Activated CD4-positive, alpha-beta T cell treated with anti-CD3 and anti-CD28 coated beads, Interleukin-2, amount 50 U/mL, for 16 hours (primary cell): Measurements from ENCODE around the gene KCNG2.

Experiments used
- DNase-seq: peaks from one replicate; pipeline ENCODE4 v3.0.0-alpha.2; 2020

KCNG2 gene

DNA sequence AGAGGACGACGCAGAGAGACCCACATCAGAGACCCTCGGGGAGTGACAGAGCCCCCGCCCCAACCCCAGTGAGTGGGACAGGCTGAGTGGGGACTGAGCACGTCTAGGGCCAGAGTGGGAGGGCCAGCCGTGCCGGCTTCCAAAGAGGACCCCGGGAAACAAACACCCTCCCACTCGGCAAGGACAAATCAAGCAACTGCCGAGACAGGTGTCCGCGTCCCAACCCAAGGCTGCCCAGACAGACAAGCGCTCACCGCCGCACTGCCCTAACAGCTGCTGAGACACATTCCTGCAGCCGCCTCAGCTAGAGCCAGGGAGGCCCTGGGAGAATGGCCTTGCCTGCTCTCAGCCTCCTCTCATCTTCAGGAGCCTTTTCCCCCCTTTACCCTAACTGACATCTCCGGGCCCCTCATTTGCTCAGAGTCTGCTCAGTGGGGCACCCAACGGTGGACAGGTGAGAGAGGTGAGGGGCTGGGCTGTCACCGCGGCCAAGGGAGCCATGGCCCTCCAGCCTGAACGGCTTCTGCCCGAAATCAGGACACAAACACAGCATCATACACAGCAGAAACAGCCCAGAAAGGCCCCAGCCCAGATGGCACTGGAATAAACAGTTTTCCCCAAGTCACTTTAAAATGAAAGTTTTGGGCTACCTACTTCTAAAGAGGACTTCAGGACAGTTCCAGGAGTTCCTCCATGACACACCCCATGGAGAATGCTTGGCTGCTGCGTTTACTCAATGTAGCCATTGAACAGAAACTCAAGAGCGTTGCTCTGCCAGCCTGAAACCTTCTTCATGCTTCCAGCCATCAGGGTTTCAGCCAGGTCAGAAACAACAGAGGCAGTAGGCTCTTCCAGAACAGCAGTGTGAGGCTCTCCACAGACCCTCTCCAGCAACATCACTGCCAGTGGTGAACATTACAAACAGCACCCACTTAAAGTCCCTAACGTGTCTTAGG is 130.1 kb downstream of the KCNG2 start:
- no peak for DNase-seq

DNA sequence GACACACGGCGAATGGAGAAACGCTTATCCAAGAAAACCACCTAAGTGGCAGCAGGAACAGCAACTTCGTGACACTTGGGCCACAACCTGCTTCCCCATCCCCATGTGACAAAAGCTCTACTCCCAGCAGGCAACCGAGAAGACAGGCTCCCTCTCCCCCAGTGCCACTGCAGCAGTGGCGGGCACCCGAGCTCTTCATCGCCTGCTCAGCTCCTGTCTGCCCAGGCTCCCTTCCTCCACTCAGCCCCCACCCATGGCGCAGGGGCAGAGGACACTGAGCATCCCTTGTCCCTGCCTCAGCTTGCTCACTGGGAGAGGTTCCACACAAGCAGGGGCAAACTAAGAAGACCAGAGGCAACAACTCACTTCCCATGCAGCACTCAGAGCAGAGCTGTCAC is 130.8 kb downstream of the KCNG2 start:
- no peak for DNase-seq

DNA sequence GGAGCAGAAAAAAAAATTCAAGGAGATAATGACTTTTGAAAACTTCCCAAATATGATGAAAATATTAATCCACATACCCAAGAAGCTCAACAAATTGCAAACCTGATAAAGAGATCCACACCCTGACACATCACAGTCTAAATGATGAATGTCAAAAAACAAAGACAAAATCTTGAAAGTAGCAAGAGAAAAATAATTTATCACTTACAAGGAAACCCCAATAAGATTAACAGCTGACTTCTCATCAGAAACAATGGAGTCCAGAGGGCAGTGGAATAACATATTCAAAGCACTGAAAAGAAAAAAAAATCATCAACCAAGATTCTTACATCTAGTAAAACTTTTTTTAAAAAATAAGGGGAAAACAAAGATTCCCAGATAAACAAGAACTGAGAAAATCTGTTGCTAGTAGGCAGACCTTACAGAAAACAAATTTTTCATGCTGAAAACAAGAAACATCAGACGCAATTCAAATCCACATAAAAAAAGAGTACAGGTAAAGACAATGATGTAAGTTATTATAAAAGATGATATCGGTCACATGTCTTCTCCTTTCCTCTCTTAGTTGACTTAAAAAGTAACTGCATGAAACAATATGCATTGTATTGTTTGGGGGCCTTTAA is 132.4 kb downstream of the KCNG2 start:
- no peak for DNase-seq

DNA sequence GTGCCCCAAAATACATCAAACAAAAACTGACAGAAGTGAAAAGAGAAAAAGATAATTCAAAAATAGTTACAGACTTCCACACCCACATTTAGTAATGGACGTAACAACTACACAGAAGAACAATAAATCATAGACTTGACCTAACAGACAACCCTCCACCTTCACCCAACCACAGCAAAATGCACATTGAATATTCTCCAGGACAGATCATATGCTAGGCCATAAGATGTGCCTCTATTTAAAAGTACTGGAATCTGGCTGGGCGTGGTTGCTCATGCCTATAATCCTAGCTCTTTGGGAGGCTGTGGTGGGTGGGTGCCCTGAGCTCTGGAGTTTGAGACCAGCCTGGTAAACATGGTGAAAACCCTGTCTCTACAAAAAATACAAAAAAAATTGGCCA is 133.7 kb downstream of the KCNG2 start:
- DNase-seq: no peak

DNA sequence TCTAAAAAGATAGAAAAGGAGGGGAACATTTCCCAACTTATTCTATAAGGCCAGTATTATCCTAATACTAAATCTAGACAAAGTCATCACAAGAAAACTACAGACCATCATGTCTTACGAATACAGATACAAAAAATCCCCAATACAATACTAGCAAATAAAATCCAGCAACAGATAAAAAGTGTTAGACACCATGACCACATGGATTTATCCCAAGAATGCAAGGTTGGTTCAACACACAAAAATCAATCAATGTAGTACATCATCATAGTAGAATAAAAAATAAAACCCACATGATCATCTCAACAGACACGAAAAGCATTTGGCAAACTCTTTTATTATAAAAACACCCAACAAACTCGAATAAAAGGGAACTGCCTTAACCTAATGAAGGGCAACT is 135.2 kb downstream of the KCNG2 start:
- no peak for DNase-seq

DNA sequence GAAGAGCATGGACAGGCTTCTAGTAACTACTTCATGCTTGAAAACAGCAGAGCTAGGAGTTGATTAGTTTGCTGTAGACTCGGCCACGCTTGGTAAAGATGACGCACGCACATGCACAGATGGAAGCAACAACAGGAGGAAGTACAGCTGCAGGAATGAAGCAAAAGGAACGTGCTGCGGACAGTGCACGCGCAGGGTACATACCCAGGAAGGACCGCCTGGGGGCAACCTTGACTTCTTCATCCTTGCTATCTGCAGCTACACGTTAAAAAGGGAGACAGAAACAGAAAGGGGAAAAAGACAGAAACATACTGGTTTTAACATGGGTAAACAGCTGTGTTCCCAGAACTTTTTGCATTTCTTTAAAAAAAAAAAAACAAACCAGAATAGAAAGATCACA is 136.0 kb downstream of the KCNG2 start:
- no peak for DNase-seq

DNA sequence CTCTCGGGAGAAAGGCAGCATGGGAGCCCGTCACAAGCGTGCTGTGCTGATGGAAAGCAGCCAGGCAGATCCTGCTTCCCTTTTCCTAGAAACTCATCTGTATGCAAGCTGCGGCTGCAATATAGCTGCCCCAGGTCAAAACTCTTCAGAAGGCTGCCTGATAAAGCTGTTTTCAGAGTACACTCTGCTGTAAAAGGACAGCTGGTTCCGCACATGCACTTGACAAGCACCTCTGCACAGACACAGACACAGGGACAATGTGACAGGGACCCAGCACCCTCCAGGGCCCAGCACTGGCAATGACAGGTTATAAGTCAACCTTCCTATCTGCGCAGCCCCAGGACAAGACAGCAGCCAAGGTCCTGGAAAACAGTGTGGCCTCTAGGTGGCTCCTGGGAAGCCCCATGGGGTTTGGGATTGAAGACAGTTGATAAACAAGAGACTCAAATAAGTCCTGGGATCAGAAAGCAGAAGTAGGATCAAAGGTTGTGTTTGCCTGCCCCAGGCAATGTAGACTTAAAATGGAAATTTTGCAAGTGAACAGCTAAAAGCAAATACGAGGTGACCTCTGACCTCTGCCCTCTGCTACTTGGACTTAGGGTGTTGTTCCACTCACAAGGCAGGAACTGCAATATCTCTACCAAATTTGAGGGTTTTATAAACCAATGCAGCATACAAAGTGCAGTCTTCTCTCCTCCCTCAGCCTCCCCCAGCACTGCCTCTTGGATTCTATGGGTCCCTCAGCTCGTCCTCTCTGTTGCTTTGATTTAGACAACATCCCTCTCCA is 136.8 kb downstream of the KCNG2 start:
- DNase-seq: no peak

DNA sequence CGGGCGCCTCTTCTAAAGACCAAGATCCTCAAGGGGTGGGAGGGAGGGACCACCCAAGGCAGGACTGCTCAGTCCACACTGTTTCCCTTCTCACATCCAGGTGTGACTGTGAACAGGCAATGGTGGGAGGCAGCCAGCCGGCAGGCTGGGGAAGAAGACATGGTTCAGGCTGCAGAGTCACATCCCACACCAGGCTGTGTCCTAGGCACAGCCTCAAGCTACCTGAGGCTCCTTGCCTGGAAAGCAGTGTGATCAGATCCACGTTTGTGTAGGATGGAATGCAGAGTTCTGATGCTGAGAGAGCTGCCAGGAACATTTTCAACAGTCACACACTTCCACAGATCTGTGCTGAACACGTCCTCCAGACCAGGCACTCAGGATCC is 137.4 kb downstream of the KCNG2 start:
- no peak for DNase-seq

DNA sequence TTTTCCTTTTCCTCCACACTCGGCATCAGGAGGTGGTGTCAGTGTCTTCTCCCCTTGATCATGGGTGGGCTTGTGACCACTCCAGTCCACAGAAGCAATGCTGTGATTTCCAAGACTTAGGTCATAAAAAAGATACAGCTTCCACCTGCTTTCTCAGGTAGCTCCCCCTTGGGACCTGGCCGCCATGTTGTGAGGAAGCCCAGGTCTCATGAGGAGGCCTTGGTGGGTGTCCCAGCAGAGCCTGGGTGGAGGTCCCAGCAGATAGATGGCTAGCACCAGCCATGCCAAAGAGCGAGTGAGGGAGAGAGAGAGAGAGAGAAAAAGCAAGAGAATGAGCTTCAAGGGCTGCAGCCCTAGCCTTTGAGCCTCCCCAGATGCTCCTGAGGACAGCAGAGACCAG is 137.8 kb downstream of the KCNG2 start:
- no peak for DNase-seq

DNA sequence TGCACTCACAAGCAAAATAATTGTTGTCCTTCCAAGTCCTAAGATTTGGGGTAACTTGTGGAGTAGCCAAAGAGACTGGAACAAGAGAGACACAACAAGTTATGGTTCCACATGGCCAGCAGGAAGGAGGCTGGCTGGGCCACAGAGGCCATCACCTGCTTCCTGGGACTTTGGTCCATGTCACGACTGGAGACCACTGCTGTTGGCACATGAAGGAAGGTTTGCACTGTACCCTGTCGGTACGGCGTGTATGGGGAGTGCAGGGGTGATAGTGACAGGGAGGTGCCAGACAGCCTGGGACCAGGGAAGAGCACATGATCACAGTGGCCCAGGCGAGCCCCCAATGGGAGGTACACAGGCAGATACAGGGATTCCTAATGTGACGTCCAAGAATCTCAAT is 138.2 kb downstream of the KCNG2 start:
- DNase-seq: no peak

DNA sequence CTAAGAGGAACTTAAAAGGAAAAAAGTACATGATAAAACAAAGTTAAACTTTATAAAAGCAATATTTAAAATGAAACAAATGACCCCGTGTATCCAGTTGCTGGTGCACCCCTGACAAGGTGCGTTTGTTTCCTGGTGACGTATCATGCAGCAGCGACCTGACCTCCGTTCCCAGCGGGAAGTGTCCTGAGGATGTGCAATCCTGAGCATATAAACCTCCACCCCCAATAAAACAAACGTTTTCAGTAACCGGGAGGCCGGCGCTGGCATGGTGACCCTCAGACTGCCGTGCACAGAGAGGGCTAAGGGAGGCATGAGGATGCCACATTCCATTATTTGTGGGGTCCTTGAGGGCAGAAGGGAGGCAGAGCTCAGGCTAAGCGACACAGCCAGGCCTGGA is 138.9 kb downstream of the KCNG2 start:
- no peak for DNase-seq

DNA sequence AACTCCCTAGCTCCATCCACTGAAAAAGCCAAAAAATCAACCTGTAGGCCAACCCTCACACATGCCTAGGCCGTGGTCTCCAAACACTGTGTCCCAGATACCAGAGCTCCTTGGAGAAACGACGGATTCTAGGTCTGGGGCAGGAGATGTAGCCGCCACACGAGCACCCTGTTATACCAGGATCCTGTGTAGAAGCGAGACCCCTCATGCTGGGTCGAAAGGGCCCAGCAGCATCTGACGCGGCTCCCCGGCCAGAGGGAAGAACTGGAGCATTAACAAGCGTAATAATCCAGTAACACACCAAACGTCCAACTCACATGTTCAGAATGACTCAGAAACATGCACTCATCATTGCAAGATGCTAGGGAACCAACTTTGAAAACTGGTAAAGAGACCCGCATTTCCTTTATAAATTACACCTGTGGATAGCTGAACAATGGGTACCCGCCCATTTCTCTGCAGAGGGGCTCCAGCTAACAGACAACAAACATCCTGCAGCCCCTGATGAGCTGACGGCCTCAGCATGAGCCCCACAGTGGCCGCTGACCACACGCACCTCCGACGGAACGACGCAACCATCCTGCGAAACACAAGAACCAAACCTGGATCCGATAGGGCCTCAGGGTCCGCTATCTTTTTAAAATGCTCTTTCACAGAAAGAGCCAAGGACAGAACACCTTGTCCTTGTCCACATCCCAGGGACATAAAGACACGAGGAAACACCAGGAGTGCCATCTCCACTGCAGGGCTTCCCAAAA is 139.5 kb downstream of the KCNG2 start:
- DNase-seq: no peak

DNA sequence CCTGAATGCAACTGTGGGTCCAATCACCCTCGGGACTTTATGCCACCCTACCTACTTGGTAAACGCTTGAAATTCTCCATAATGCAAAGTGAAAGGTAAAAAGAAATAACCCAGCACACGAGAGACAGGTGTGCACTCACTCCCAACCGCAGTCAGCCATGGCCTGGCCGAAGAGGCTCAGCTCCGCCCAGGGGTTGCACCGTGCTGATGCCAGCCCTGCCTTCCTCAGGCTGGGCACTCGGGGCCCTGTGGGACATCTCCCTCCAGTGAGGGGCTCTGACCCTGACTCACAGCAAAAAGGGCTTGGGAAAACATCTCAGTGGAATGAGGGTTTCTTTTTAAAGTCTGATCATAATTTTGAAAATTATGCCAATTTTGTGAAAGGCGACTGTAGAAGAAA is 140.5 kb downstream of the KCNG2 start:
- no peak for DNase-seq

DNA sequence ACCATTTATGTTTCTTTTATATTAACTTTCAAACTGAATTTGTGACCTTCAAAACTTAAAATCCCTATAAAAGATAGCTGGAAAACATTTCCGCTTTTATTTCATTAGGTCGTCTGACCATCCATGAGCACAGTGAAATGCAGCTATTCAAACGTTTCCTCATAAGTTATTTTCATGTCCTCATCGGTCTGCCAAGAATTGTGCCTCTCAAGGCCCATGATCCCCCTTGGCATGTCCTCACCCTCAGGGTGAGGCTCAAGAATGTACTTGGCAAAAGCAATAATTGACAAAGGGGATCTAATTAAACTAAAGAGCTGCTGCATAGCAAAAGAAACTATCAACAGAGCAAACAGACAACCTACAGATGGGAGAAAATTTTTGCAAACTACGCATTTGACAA is 141.4 kb downstream of the KCNG2 start:
- DNase-seq: no peak

DNA sequence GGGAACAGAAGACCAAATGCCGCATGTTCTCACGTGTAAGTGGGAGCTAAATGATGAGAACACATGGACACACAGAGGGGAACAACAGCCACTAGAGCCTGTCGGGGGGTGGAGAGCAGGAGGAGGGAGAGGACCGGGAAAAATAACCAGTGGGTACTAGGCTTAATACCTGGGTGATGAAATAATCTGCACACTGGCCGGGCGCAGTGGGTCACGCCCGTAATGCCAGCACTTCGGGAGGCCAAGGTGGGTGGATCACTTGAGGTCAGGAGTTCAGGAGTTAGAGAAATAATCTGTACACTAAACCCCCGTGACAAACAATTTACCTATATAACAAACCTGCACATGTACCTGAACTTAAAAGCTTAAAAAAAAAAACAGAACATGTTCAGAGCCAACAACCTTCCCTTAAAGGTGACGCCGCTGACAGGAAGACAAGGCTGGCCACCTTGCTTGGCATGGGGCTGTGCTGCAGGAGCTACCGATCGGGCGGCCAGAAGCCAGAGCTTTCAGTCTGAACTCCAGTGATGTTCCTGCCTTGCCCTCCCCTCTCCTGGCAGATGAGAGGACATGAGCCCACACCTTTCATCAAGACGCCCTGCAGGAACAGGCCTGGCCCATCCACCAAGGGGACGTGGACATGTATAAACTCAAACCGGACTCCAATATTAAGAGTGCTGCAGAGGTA is 142.5 kb downstream of the KCNG2 start:
- no peak for DNase-seq

DNA sequence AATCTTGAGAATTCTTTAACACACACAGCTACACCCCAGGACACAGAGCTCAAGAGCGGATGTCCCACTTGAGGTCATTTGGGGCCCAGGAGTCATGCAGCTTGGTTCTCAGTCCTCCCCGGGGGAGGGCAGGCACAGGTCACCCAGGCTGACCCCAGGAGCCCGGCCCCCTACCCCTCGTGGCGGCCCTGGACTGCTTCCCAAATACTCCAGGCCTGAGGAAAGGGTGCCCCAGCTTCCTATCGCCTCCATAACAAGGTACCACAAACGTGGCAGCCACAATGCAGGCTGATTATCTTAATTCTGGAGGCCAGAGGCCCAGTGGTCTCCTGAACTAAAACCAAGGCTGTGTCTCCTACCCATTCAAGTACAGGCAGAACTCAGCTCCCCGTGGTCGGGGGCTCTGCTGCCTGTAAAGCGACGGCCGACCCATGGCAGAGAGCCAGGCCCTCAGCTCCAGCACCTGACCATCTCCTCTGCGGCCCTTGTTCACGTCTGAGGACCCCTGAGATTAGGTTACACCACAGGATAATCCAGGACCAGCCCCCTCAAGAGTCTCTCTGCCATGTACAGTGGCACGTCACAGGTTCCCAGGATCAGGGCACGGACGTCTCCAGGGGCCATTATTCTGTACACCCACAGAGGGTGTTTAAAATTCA is 143.2 kb downstream of the KCNG2 start:
- no peak for DNase-seq

DNA sequence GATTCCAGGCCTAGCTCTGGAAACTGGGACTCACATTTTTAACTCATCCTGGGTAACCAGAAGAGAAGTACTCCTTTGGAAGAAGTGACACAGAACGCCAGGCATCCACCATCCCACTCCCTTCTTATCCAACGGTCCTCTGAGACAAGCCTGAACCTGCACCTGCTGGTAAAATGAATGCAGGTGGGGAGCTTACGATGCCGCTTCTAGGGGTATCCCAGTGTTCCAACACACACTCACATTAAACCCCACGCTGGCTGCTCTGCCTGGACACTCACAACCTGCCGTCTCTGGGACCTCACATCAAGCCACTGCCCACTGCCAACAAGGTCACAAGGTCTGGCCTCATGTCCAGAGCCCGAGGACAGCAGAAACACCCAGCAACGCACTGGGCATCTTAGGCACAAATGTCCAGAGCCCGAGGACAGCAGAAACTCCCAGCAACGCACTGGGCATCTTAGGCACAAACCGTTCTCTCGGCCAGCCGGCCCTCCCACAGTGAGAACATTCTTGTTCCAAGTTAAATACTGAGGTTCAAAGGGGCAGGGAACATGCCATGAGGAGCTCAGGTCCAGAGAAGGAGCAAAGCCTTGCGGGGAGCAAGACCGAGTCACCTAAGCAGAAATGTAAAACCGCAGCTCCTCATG is 143.9 kb downstream of the KCNG2 start:
- no peak for DNase-seq

DNA sequence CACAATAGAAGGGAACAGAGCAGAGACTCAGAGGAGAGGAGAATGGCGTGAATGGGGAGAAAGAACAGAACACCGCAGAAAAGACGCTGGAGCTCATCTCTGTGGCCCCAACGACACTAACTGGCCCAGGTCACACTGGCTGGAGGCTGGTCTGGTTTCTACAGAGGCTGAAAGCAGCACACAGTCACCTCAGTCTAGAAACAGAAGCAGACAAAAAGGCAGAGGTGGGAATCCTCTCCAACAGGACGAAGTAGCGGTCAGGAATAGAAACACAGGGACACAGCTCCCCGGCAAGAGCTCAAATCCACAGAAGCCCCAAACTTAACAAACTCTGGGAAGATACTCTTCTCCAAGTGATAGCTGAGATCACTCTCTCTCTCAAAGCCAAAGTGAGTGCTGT is 144.5 kb downstream of the KCNG2 start:
- no peak for DNase-seq

DNA sequence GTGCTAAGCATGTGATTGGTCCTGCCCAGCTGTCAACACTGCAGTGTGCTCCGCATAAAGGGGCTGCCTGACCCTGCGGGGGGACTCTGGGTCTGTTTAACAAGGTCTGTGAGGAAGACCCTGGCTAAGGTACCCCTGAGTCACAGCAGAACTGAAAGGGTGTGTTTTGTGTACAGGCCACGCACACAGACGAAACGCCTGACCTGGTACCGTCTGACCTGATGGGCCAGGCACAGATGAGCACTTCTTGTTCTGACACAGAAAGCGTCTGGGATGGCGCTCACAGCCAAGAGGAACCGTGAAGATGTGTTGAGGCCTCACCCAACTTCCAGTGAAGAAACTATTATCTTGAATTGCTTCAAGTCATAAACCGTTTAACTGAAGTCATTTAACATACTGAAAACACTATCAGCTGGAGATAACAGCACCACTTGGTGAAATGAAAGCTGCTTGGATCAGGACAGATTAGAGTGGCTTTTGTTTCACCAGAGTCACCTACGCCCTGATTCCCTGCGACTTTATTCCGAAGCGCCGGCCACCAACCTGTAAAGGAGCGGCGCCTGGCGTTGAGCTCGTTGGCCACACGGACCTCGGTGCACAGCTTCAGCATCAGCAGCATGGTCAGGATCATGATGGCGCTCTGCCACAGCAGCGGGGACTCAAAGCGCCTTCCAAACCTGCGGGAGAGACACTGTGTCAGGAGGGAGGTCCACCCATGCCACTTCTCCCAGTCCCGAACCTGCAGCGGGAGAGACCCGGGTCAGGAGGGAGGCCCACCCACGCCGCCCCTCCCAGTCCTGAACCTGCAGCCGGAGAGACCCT is 145.3 kb downstream of the KCNG2 start:
- no peak for DNase-seq

DNA sequence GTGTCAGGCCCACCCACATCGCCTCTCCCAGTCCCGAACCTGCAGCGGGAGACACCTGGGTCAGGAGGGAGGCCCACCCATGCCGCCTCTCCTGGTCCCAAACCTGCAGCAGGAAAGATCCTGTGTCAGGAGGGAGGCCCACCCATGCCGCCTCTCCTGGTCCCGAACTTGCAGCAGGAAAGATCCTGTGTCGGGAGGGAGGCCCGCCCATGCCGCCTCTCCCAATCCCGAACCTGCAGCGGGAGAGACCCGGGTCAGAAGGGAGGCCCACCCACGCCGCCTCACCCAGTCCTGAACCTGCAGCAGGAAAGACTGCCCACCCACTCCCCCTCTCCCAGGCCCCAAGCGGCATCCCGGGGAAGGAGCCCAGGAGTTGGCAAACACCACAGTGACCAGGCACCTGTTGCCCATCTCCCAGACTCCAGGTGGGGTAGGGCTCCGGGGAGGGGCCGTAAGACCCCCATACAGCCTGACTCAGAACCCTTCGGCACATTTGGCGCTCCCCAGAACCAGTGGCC is 145.9 kb downstream of the KCNG2 start:
- DNase-seq: no peak
